Upper lobe of right lung (tissue), 1 donor: ENCODE measurements around the gene CCNK. TPM values are rescaled to one million over a fixed set of nuclear protein-coding genes. Genes with fewer than 3 reads are reported as not detected.

ENCODE experiments used
- ATAC-seq: fragments of 200-7000 bp; cut with Tn5 transposase; one replicate; pipeline ENCODE4 v1.9.1; 2020; ENCODE audit warnings: mild to moderate bottlenecking, moderate library complexity
- DNase-seq: peaks from one replicate; pipeline ENCODE4 v3.0.0-alpha.2; 2020
- H3K27ac ChIP-seq: fragments of 200-600 bp; one replicate; pipeline ENCODE4 v1.8.0; 2022
- H3K27me3 ChIP-seq: fragments of 200-600 bp; one replicate; pipeline ENCODE4 v1.8.0; 2022; ENCODE audit warnings: mild to moderate bottlenecking
- H3K36me3 ChIP-seq: fragments of 200-600 bp; one replicate; pipeline ENCODE4 v1.8.0; 2022
- H3K4me1 ChIP-seq: fragments of 200-600 bp; one replicate; pipeline ENCODE4 v1.8.0; 2022
- H3K4me3 ChIP-seq: fragments of 200-600 bp; one replicate; pipeline ENCODE4 v1.8.0; 2022; ENCODE audit warnings: mild to moderate bottlenecking
- H3K9me3 ChIP-seq: fragments of 200-600 bp; one replicate; pipeline ENCODE4 v1.8.0; 2022
- intact Hi-C: fragments of 100-400 bp; cut with DNase I; formaldehyde crosslinking; loops from one replicate; pipeline ENCODE4 v1.11.0; 2022
- total RNA-seq: library from RNA; stranded (reverse); fragmentation: NEBNext Ultra II Directional; extraction: Animal tissue kit (Norgen Biotek cat#: 25700); gene quantifications from one replicate; pipeline ENCODE4 v1.2.1, GENCODE V29; 2021
- TF ChIP-seq, protein P1 (sequence below): fragments of 200-600 bp; IDR thresholded peaks from one replicate; pipeline ENCODE4 v1.8.0; 2022; ENCODE audit warnings: antibody characterized with exemption
- donor health status: DM: no; HTN: yes; CAD: no; lungs with severe emphysema.

Gene CCNK
- total RNA-seq, 1 donor from 2014 or later = 48.7 TPM

DNA sequence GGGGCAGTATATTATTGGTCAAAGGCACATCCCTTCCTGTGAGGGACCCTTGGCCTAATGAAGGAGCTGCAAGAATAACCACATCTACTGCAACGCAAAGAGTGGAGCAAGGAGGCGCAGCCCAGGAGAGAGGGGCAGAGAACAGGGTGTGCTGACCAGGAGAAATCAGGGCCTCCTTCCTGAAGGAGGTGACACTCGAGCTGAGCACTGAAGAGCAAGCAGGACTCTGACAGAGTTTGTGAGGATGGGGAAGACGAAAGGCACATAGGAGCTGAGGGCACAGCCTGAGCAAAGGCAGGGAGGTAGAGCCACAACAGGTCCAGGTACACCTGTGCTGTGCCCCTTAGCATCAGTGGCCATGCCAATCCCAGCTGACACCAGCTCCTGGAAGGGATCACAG is 62.2 kb downstream of the CCNK start:
- H3K4me1 ChIP-seq = no peaks in the 10 kb centered on the region
- intact Hi-C loops = no loop called here
- TF ChIP-seq, protein P1, sequence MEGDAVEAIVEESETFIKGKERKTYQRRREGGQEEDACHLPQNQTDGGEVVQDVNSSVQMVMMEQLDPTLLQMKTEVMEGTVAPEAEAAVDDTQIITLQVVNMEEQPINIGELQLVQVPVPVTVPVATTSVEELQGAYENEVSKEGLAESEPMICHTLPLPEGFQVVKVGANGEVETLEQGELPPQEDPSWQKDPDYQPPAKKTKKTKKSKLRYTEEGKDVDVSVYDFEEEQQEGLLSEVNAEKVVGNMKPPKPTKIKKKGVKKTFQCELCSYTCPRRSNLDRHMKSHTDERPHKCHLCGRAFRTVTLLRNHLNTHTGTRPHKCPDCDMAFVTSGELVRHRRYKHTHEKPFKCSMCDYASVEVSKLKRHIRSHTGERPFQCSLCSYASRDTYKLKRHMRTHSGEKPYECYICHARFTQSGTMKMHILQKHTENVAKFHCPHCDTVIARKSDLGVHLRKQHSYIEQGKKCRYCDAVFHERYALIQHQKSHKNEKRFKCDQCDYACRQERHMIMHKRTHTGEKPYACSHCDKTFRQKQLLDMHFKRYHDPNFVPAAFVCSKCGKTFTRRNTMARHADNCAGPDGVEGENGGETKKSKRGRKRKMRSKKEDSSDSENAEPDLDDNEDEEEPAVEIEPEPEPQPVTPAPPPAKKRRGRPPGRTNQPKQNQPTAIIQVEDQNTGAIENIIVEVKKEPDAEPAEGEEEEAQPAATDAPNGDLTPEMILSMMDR = no peak

DNA sequence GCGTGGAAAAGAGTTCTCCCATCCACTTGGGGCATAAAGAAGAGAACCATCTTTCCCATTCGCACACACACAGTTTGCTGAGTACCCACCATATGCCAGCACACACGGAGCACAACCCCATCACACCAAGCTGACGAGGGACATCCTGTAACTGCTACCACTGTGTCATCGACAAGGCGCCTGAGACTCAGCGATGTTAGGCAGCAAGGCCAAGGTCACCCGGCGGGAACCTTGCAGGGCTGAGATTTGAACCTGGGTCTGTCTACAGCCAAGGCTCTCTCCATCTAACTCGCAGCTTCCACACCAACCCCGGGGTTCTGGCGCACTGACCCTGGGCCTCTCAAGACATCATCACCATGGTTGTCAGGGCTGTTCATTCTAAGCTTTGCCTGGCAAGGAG is 62.8 kb downstream of the CCNK start:
- no peak overlapping the region for H3K27ac ChIP-seq

More for the DNA sequence above, 62.2 kb downstream of the CCNK start:
- Histone ChIP-seq H3K9me3 (no peaks in the 10 kb centered on the region), H3K4me3 (no peak overlapping the region), H3K36me3 (no peaks in the 10 kb centered on the region), H3K27me3 (no peaks in the 10 kb centered on the region), H3K27ac (no peak overlapping the region)
- no peak for ATAC-seq
- DNase-seq = no peak

DNA sequence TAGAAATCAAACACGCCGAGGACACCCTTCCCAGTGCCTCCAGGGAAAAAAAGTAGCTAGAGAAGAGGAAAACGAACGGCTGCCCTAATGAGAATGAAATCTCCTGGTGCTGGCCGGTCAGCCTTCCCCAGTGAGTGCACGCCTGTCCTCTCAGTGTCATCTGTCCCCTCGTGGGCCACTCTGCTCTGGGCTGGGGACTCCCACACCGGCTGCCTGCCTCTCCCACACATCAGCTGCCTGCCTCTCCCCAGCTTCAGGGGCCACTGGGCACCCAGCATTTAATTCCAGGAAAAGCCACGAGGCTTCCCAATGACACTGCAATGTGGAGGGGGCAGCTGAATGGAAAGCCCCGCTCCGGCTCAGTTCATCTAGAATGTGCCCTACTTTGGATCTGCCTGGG is 63.8 kb downstream of the CCNK start:
- Histone ChIP-seq H3K9me3 (no peaks in the 10 kb centered on the region), H3K4me3 (no peak overlapping the region), H3K27me3 (no peaks in the 10 kb centered on the region), H3K4me1 (no peaks in the 10 kb centered on the region), H3K36me3 (no peaks in the 10 kb centered on the region), H3K27ac (no peak overlapping the region)
- TF ChIP-seq, protein P1 = no peak
- DNase-seq (no peak), ATAC-seq (no peak)
- intact Hi-C loops = no loop called here

More for the DNA sequence above, 62.8 kb downstream of the CCNK start:
- TF ChIP-seq, protein P1 = no peak
- intact Hi-C loops = no loop called here
- no peak overlapping the region for H3K4me3 ChIP-seq
- no peaks in the 10 kb centered on the region for H3K27me3 ChIP-seq
- no peak for DNase-seq
- H3K4me1 ChIP-seq = no peaks in the 10 kb centered on the region
- no peaks in the 10 kb centered on the region for H3K9me3 ChIP-seq
- no peak for ATAC-seq
- H3K36me3 ChIP-seq = no peaks in the 10 kb centered on the region

DNA sequence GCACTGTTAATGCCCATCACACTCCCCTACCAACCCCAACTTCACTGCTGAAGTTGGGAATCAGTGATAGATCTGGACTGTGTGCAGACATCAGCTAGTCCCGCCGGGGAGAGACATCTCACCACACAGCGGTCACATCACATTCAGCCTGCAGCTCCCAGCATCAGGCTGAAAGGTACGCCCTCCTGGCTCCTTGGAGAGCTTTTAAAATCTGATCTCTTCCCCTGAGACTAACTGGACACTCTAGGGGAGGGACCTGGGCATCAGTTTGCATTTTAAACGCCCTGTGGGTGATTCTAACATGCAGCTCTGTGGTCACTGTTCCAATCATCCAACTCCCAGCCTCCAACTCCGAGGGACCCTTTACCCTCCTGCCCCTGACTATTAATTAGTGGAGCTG is 64.4 kb downstream of the CCNK start:
- no peak overlapping the region for H3K4me3 ChIP-seq
- TF ChIP-seq, protein P1 = no peak
- ATAC-seq (no peak), DNase-seq (no peak)
- no peaks in the 10 kb centered on the region for H3K9me3 ChIP-seq
- no peaks in the 10 kb centered on the region for H3K36me3 ChIP-seq
- H3K4me1 ChIP-seq = no peaks in the 10 kb centered on the region
- intact Hi-C loops = no loop called here
- no peaks in the 10 kb centered on the region for H3K27me3 ChIP-seq
- no peak overlapping the region for H3K27ac ChIP-seq

DNA sequence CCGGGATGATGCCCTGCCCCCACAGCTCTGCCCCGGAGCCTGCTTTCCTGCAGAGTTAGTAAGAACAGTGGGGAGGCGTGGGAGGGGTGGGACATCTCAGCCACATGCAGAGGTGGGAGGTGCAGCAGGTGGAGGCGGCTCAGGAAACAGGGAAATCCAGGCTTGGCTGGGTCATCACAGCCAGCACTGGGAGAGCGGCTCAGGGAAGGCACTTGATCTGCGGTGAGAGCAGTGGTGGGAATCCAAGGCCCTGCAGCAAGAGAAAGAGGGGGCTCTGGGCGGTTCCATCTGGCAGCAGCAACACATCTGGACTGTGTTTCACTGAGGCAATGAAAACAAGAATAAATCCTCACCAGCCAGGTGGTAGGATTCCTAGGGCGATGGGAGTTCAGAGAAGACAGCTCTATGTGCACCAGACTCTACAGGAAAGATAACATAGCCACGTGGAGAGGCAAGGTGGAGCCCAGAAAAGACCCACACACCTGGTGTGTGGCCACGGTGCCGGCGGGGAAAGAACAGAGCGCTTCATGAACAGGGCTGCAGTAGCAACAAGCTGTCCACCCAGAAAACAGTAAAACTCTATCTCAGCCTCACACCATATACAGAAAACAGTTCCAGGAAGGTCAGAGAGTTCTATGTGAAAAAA is 65.1 kb downstream of the CCNK start:
- Histone ChIP-seq H3K4me1 (no peaks in the 10 kb centered on the region), H3K9me3 (no peaks in the 10 kb centered on the region), H3K36me3 (no peaks in the 10 kb centered on the region), H3K4me3 (no peak overlapping the region), H3K27ac (no peak overlapping the region), H3K27me3 (no peaks in the 10 kb centered on the region)
- ATAC-seq (no peak), DNase-seq (no peak)
- intact Hi-C loops = no loop called here
- TF ChIP-seq, protein P1 = no peak

DNA sequence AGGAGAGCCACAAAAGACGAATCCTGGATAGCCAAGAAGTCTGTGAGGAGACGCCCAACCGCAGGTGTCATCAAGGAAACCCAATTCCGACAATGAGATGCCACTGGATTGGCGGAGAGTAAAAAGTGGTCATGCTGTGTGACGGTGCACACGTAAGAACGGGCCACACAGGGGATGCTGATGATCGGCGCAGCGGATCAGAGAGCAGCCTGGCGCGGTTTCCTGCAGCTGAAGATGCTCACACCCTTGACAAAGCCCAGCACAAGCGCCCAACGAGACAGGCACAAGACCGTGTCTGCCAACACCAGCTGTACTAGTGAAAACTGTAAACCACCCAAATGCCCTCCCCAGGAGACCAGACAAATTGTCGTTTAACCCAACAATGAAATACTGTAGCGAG is 67.0 kb downstream of the CCNK start:
- TF ChIP-seq, protein P1 = no peak
- no peaks in the 10 kb centered on the region for H3K36me3 ChIP-seq
- no peak overlapping the region for H3K27ac ChIP-seq
- ATAC-seq (no peak), DNase-seq (no peak)
- no peaks in the 10 kb centered on the region for H3K9me3 ChIP-seq
- H3K4me1 ChIP-seq = no peaks in the 10 kb centered on the region
- no peak overlapping the region for H3K4me3 ChIP-seq
- H3K27me3 ChIP-seq = no peaks in the 10 kb centered on the region
- intact Hi-C loops = no loop called here
